B cell (primary cell): ENCODE results near the gene DEGS1. TPM values are rescaled to one million over a fixed set of nuclear protein-coding genes. Genes with fewer than 3 reads are reported as not detected.

Source experiments
- ATAC-seq: fragments of 200-7000 bp; cut with Tn5 transposase; one replicate; pipeline ENCODE4 v1.10.0; 2021; ENCODE audit warnings: low read depth, mild to moderate bottlenecking, moderate number of reproducible peaks, moderate library complexity
- CTCF ChIA-PET: fragments of 350-600 bp; sonication (Branson Sonifier 250); formaldehyde crosslinking; loops from one replicate; lab custom pipeline; 2021; ENCODE audit warnings: antibody characterized with exemption, inconsistent platforms; lab: Charles Lee
- POLR2A ChIA-PET: fragments of 350-600 bp; sonication (Branson Sonifier 250); formaldehyde crosslinking; loops from one replicate; lab custom pipeline; 2021; ENCODE audit warnings: antibody characterized with exemption; lab: Charles Lee
- DNase-seq: peaks from one replicate; pipeline ENCODE4 v3.0.0; 2013
- H2AFZ ChIP-seq: 2 replicates; pipeline ENCODE4 v1.6.1; 2012; ENCODE audit warnings: mild to moderate bottlenecking, low read depth, low read length; ENCODE audit not compliant: insufficient read depth, poor library complexity, severe bottlenecking
- H3K27ac ChIP-seq, 2 donors: 1 replicate in 1 of 2; 2 replicates in 1 of 2; pipeline ENCODE4 v1.5.1; 2012 to 2013; ENCODE audit warnings: low read length in 2 of 2, mild to moderate bottlenecking in 2 of 2, moderate library complexity in 1 of 2
- H3K27me3 ChIP-seq, 4 experiments: fragments of 200-600 bp in 1 of 4; sonication (generic) in 1 of 4; replicated peaks in 1 of 4; 1 replicate in 2 of 4; 2 replicates in 2 of 4; pipeline versions ENCODE4 v1.6.1 to v1.7.0; 2013 to 2016; ENCODE audit warnings: low read length in 3 of 4, mild to moderate bottlenecking in 2 of 4, mixed read lengths in 1 of 4, moderate library complexity in 1 of 4; ENCODE audit not compliant: insufficient read depth in 4 of 4, control insufficient read depth in 3 of 4; ENCODE audit errors: control extremely low read depth in 1 of 4
- H3K36me3 ChIP-seq, 2 experiments: replicated peaks in 1 of 2; 1 replicate in 1 of 2; 2 replicates in 1 of 2; pipeline versions ENCODE4 v1.6.1 to v1.7.1; 2013; ENCODE audit warnings: low read length in 1 of 2; ENCODE audit not compliant: insufficient read depth in 2 of 2, control insufficient read depth in 1 of 2; ENCODE audit errors: control extremely low read depth in 1 of 2, extremely low read depth in 1 of 2
- H3K4me1 ChIP-seq, 2 donors: fragments of 200-600 bp in 1 of 2; sonication (generic) in 1 of 2; 1 replicate in 1 of 2; 2 replicates in 1 of 2; pipeline versions ENCODE4 v1.5.1 to v1.6.1; 2013 to 2017; ENCODE audit warnings: low read length in 2 of 2; ENCODE audit not compliant: control insufficient read depth in 2 of 2, insufficient read depth in 2 of 2
- H3K4me2 ChIP-seq: replicated peaks from 2 replicates; pipeline ENCODE3; 2012; ENCODE audit warnings: mild to moderate bottlenecking, low read depth, low read length; ENCODE audit not compliant: poor library complexity, severe bottlenecking
- H3K4me3 ChIP-seq, 5 experiments: fragments of 200-600 bp in 1 of 5; sonication (generic) in 1 of 5; 1 replicate in 3 of 5; 2 replicates in 2 of 5; pipeline versions ENCODE4 v1.5.1 to v1.7.0; 2011 to 2016; ENCODE audit warnings: low read length in 4 of 5, mild to moderate bottlenecking in 4 of 5, low read depth in 2 of 5, control low read depth in 1 of 5, moderate library complexity in 1 of 5; ENCODE audit not compliant: insufficient read depth in 1 of 5; ENCODE audit errors: control extremely low read depth in 1 of 5, extremely low read depth in 1 of 5
- H3K79me2 ChIP-seq: fragments of 200-600 bp; sonication (generic); one replicate; pipeline ENCODE4 v1.6.0; 2016; ENCODE audit warnings: low read length; ENCODE audit not compliant: control insufficient read depth, insufficient read depth
- H3K9ac ChIP-seq: fragments of 200-600 bp; sonication (generic); 2 replicates; pipeline ENCODE4 v1.6.1; 2017; ENCODE audit warnings: mild to moderate bottlenecking, low read length, moderate library complexity
- H3K9me3 ChIP-seq, 3 donors: one replicate each; pipeline versions ENCODE4 v1.6.1 to v1.7.1; 2013; ENCODE audit warnings: low read length in 2 of 3; ENCODE audit not compliant: control insufficient read depth in 2 of 3, insufficient read depth in 1 of 3; ENCODE audit errors: control extremely low read depth in 1 of 3
- H4K20me1 ChIP-seq: 2 replicates; pipeline ENCODE4 v1.6.0; 2012; ENCODE audit warnings: mild to moderate bottlenecking, low read length; ENCODE audit not compliant: insufficient read depth, control insufficient read depth, poor library complexity, severe bottlenecking
- H3K27ac Mint-ChIP-seq: one replicate; pipeline ENCODE4 v1.8.0; 2021; ENCODE audit warnings: mixed read lengths
- H3K27me3 Mint-ChIP-seq: one replicate; pipeline ENCODE4 v1.8.0; 2021; ENCODE audit warnings: mixed read lengths
- H3K4me1 Mint-ChIP-seq: one replicate; pipeline ENCODE4 v1.8.0; 2021; ENCODE audit warnings: mixed read lengths
- H3K4me3 Mint-ChIP-seq: one replicate; pipeline ENCODE4 v1.8.0; 2021; ENCODE audit warnings: mixed read lengths
- H3K9me3 Mint-ChIP-seq: one replicate; pipeline ENCODE4 v1.8.0; 2022; ENCODE audit warnings: mixed read lengths; ENCODE audit not compliant: insufficient read depth
- CTCF ChIP-seq: fragments of 200-600 bp; IDR thresholded peaks from one replicate; pipeline ENCODE4 v1.8.0; 2022; ENCODE audit warnings: antibody characterized with exemption, mild to moderate bottlenecking
- EZH2 ChIP-seq: IDR thresholded peaks from 2 replicates; pipeline ENCODE4 v1.6.1; 2012; ENCODE audit warnings: borderline replicate concordance, low read depth, mild to moderate bottlenecking, moderate library complexity, low read length; ENCODE audit not compliant: insufficient read depth, poor library complexity, severe bottlenecking
- WGBS: methylation state at CpG from one replicate; pipeline ENCODE4 v1.1.5; 2013; ENCODE audit warnings: missing lambda C conversion rate; ENCODE audit not compliant: insufficient coverage; 5-methylcytosine and 5-hydroxymethylcytosine counted together
- intact Hi-C: fragments of 100-400 bp; cut with micrococcal nuclease; formaldehyde crosslinking; loops from one replicate; pipeline ENCODE4 v1.10.0; 2022
- polyA plus RNA-seq: library from polyadenylated mRNA; depleted of rRNA; stranded (reverse); fragments of >200 nt; gene quantifications from 2 replicates; pipeline ENCODE4 v1.2.3, GENCODE V29; 2012
- total RNA-seq, 2 donors: library from RNA; stranded (reverse); fragments of 120-200 nt in 1 of 2; gene quantifications; 1 replicate in 1 of 2; 2 replicates in 1 of 2; pipeline versions ENCODE4 v1.2.3 to v1.2.4, GENCODE V29; 2013 to 2022

Gene DEGS1
- total and polyA plus RNA-seq, 2 donors (not counting 1 experiment from before 2014, with no cell fraction given): 49.0 to 52.1 TPM

- TF ChIP-seq EZH2: no peak
- TF ChIP-seq CTCF: no peak
- DNase-seq: no peak
- peak overlapping the region; percentile 8 for H3K27ac Mint-ChIP-seq
- H3K4me3 Mint-ChIP-seq: no peak overlapping the region
- Histone ChIP-seq H3K4me3 (no peak overlapping the region), H4K20me1 (no peaks in the 10 kb centered on the region), H3K27me3 (no peaks in the 10 kb centered on the region), H3K36me3 (no peaks in the 10 kb centered on the region), H3K4me1 (peaks cover 0 to 27% of the 10 kb centered on the region in 2 donors), H3K9me3 (no peaks in the 10 kb centered on the region), H2AFZ (no peak overlapping the region), H3K79me2 (no peaks in the 10 kb centered on the region), H3K4me2 (no peak overlapping the region), H3K27ac (no peak overlapping the region), H3K9ac (no peak overlapping the region)
- POLR2A ChIA-PET: no interaction called here
- no peaks in the 10 kb centered on the region for H3K9me3 Mint-ChIP-seq
- peaks cover 22% of the 10 kb centered on the region for H3K4me1 Mint-ChIP-seq
- no peaks in the 10 kb centered on the region for H3K27me3 Mint-ChIP-seq
- intact Hi-C loops: no loop called here
- WGBS: 100% methylated on average over 1 of the region's 4 CpGs
- peak; percentile 65 for ATAC-seq
- CTCF ChIA-PET: interaction anchor here (0.9 to 1.6 kb wide), 3 partner anchors 8 to 97 kb away, joined by 3 to 6 read pairs (median 4); no protein-coding TSS in a partner anchor
Observed at GRCh38 chr1:224213438-224214119, 30.5 kb downstream of the DEGS1 start.

GRCh38 chr1:224216382-224216781 lies 33.3 kb downstream of the DEGS1 start:
- H3K9ac ChIP-seq: no peak overlapping the region
- intact Hi-C loops: no loop called here
- ChIA-PET CTCF (no interaction called here), POLR2A (no interaction called here)
- no peak for ATAC-seq
- no peak overlapping the region for H3K27ac ChIP-seq
- no peaks in the 10 kb centered on the region for H3K27me3 ChIP-seq
- no peak for DNase-seq
- H3K9me3 ChIP-seq: no peaks in the 10 kb centered on the region
- no peaks in the 10 kb centered on the region for H3K79me2 ChIP-seq
- Mint-ChIP-seq H3K27me3 (no peaks in the 10 kb centered on the region), H3K27ac (no peak overlapping the region), H3K4me3 (no peak overlapping the region), H3K4me1 (peaks cover 16% of the 10 kb centered on the region), H3K9me3 (no peaks in the 10 kb centered on the region)
- no peak for TF ChIP-seq EZH2
- no peak for TF ChIP-seq CTCF
- H3K36me3 ChIP-seq: no peaks in the 10 kb centered on the region
- WGBS: 91% methylated on average over 5 of the region's 8 CpGs
- H4K20me1 ChIP-seq: no peaks in the 10 kb centered on the region
- no peak overlapping the region for H3K4me3 ChIP-seq
- peaks cover 0 to 14% of the 10 kb centered on the region in 2 donors for H3K4me1 ChIP-seq
- H3K4me2 ChIP-seq: no peak overlapping the region
- no peak overlapping the region for H2AFZ ChIP-seq
